ENCODE data around the gene NKX6-1.

The NKX6-1 gene

GRCh38 chr4:84498203-84498934, 723 bp downstream of the NKX6-1 start:
- DNase-seq (ENCODE audit: low read depth), result no peak

GRCh38 chr4:84497504-84498202, 1.4 kb downstream of the NKX6-1 start:
- DNase-seq (ENCODE audit: low read depth), result no peak

- no peak for DNase-seq (ENCODE audit: low read depth)
Observed at GRCh38 chr4:84496706-84497503, 2.2 kb downstream of the NKX6-1 start.

GRCh38 chr4:84496331-84496705, 2.8 kb downstream of the NKX6-1 start:
- no peak for DNase-seq (ENCODE audit: low read depth)

- no peak for DNase-seq (ENCODE audit: low read depth)
Observed at GRCh38 chr4:84495794-84496261, 3.3 kb downstream of the NKX6-1 start.

GRCh38 chr4:84495118-84495793, 3.8 kb downstream of the NKX6-1 start:
- DNase-seq (ENCODE audit: low read depth), result no peak

GRCh38 chr4:84494531-84494930, 4.6 kb downstream of the NKX6-1 start:
- no peak for DNase-seq (ENCODE audit: low read depth)

- DNase-seq (ENCODE audit: low read depth), result no peak
Observed at GRCh38 chr4:84494076-84494475, 5.0 kb downstream of the NKX6-1 start.

GRCh38 chr4:84493092-84493850, 5.8 kb downstream of the NKX6-1 start:
- DNase-seq (ENCODE audit: low read depth), result no peak

GRCh38 chr4:84492737-84493091, 6.4 kb downstream of the NKX6-1 start:
- DNase-seq (ENCODE audit: low read depth), result no peak

GRCh38 chr4:84492290-84492689, 6.8 kb downstream of the NKX6-1 start:
- no peak for DNase-seq (ENCODE audit: low read depth)

GRCh38 chr4:84491481-84491880, 7.6 kb downstream of the NKX6-1 start:
- no peak for DNase-seq (ENCODE audit: low read depth)

- no peak for DNase-seq (ENCODE audit: low read depth)
Observed at GRCh38 chr4:84490663-84491062, 8.4 kb downstream of the NKX6-1 start.

GRCh38 chr4:84484236-84484635, 14.9 kb downstream of the NKX6-1 start:
- DNase-seq (ENCODE audit: low read depth), result no peak

- DNase-seq (ENCODE audit: low read depth), result no peak
Observed at GRCh38 chr4:84483688-84484087, 15.4 kb downstream of the NKX6-1 start.

- no peak for DNase-seq (ENCODE audit: low read depth)
Observed at GRCh38 chr4:84482564-84483563, 16.2 kb downstream of the NKX6-1 start.

- DNase-seq (ENCODE audit: low read depth), result no peak
Observed at GRCh38 chr4:84481860-84482245, 17.2 kb downstream of the NKX6-1 start.

GRCh38 chr4:84481077-84481859, 17.8 kb downstream of the NKX6-1 start:
- DNase-seq (ENCODE audit: low read depth), result no peak

GRCh38 chr4:84480082-84480481, 19.0 kb downstream of the NKX6-1 start:
- no peak for DNase-seq (ENCODE audit: low read depth)

- DNase-seq (ENCODE audit: low read depth), result no peak
Observed at GRCh38 chr4:84479663-84480062, 19.4 kb downstream of the NKX6-1 start.
